ENCODE measurements around the gene BAZ2B. TPM values are rescaled to one million over a fixed set of nuclear protein-coding genes. Genes with fewer than 3 reads are reported as not detected.
A peak's percentile ranks its signal among the peaks of the same experiment; 100 is the strongest.

The BAZ2B gene
- total RNA-seq, 1 experiment from 2014 or later = 19.9 TPM

DNA sequence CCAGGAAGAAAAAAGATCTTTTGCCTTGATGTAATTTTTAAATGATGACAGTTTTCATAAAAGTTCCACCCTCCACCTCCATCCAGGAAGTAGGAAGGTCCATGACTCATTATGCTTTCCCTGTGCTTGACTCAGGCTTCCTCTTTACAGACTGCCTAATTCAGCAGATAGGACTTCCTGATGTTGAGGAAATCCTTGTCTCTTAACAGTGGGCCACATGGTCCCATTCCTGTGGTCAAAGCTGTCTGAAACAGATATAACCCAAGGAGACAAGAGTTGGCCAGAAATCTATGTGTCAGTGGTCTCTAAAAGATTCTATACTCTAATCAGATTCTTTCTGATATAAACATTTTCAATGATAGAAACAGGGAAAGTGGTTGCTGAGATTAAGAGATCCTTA, 119.1 kb downstream of the BAZ2B start:
- H3K27me3 ChIP-seq (ENCODE audit: insufficient read depth, low read length) = no peaks in the 10 kb centered on the region
- H3K79me2 ChIP-seq (ENCODE audit: insufficient read depth, low read length) = no peaks in the 10 kb centered on the region
- H3K4me3 ChIP-seq (replicated peaks in 1 of 2; ENCODE audit: low read depth in 1 of 2, low read length in 2 of 2) = peak overlapping the region in 1 of 2 experiments; percentile 9; a peak in 1 of 4 replicates
- no TSS peak for BruUV-seq (replicated peaks)
- H3K4me2 ChIP-seq (ENCODE audit: low read length) = peak overlapping the region; percentile 58
- ChIA-PET RAD21 (ENCODE audit: low non-redundant PET in 1 of 2, low total read pairs in 2 of 2, uncharacterized antibody in 2 of 2, unreplicated experiment in 2 of 2) (no interaction called here), CTCF (no interaction called here), POLR2A (no interaction called here)
- peak overlapping the region; percentile 24 for H2AFZ ChIP-seq (ENCODE audit: low read depth, low read length, poor library complexity, severe bottlenecking)
- no peaks in the 10 kb centered on the region for H3K9me3 ChIP-seq (ENCODE audit: control insufficient read depth in 1 of 2, insufficient read depth in 1 of 2, low read depth in 1 of 2, low read length in 2 of 2)
- DNase-seq (ENCODE audit: low read depth, low spot score) (peak; percentile 82), ATAC-seq (peak; percentile 94)
- peak overlapping the region; percentile 43; the same call in 1 of the 2 replicates for H3K27ac ChIP-seq (ENCODE audit: low read depth, low read length)
- peak overlapping the region; percentile 7; the same call in 1 of the 2 replicates for H3K9ac ChIP-seq (ENCODE audit: low read length)
- H3K9me2 ChIP-seq (ENCODE audit: insufficient read depth) = no peaks in the 10 kb centered on the region
- no peaks in the 10 kb centered on the region for H4K20me1 ChIP-seq (ENCODE audit: insufficient read depth)
- H3K36me3 ChIP-seq (ENCODE audit: control insufficient read depth in 1 of 2, insufficient read depth in 2 of 2, low read length in 2 of 2) = no peaks in the 10 kb centered on the region
- peaks cover 5 to 23% of the 10 kb centered on the region in 2 experiments; a peak in 3 of 4 replicates for H3K4me1 ChIP-seq (ENCODE audit: control insufficient read depth in 1 of 2, insufficient read depth in 2 of 2, low read length in 2 of 2)
- intact Hi-C loops (cut with micrococcal nuclease) = no loop called here
- no peak for TF ChIP-seq ZFX (IDR thresholded peaks at IDR 0.05)
- peak; percentile 90 for TF ChIP-seq FOSL1 (IDR thresholded peaks at IDR 0.05; ENCODE audit: low read depth)
- TF ChIP-seq ELF1 (IDR thresholded peaks at IDR 0.05; ENCODE audit: borderline replicate concordance, low read depth) = peak; percentile 84
- TF ChIP-seq SP1 (IDR thresholded peaks at IDR 0.05; ENCODE audit: low read depth) = peak; percentile 89
- no peak for TF ChIP-seq POLR2A (IDR thresholded peaks at IDR 0.05; ENCODE audit: borderline replicate concordance, extremely low read depth, insufficient read depth, insufficient read length)
- no peak for TF ChIP-seq SIN3A (IDR thresholded peaks at IDR 0.05; ENCODE audit: low read depth)
- TF ChIP-seq, protein P1, sequence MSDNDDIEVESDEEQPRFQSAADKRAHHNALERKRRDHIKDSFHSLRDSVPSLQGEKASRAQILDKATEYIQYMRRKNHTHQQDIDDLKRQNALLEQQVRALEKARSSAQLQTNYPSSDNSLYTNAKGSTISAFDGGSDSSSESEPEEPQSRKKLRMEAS (IDR thresholded peaks at IDR 0.05) = peak; percentile 76
- TF ChIP-seq REST (IDR thresholded peaks at IDR 0.05; ENCODE audit: low read depth) = no peak
- TF ChIP-seq ZNF274 (IDR thresholded peaks at IDR 0.05; ENCODE audit: low read depth, low read length) = no peak
- TF ChIP-seq YY1 (IDR thresholded peaks at IDR 0.05; ENCODE audit: extremely low read depth, insufficient replicate concordance, low read depth, low read length) = peak; percentile 61
- no peak for TF ChIP-seq ZBTB33 (IDR thresholded peaks at IDR 0.05; ENCODE audit: extremely low read depth, insufficient replicate concordance, low read length)
- TF ChIP-seq TCF7L2 (IDR thresholded peaks at IDR 0.05; ENCODE audit: borderline replicate concordance, extremely low read depth, insufficient read depth, insufficient read length) = no peak
- peak; percentile 39; the same call in 1 of the 2 replicates for TF ChIP-seq EGR1 (IDR thresholded peaks at IDR 0.05; ENCODE audit: low read depth)
- TF ChIP-seq JUND (IDR thresholded peaks at IDR 0.05) = peak; percentile 91
- peak; percentile 93 for TF ChIP-seq CBX3 (IDR thresholded peaks at IDR 0.05; ENCODE audit: low read depth)
- TF ChIP-seq EZH2 (IDR thresholded peaks at IDR 0.05) = no peak
- no peak for TF ChIP-seq CTCF (IDR thresholded peaks at IDR 0.05 in 2 of 3, conservative IDR thresholded peaks at IDR 0.05 in 1 of 3; ENCODE audit: borderline replicate concordance in 1 of 3, insufficient read depth in 1 of 3, low read depth in 2 of 3, low read length in 2 of 3)
- peak; percentile 49; the same call in 1 of the 2 replicates for TF ChIP-seq CEBPB (IDR thresholded peaks at IDR 0.05; ENCODE audit: low read depth)
- TF ChIP-seq, protein P2, sequence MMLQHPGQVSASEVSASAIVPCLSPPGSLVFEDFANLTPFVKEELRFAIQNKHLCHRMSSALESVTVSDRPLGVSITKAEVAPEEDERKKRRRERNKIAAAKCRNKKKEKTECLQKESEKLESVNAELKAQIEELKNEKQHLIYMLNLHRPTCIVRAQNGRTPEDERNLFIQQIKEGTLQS (IDR thresholded peaks at IDR 0.05) = no peak
- no peak for TF ChIP-seq EZH2phosphoT487 (IDR thresholded peaks at IDR 0.05; ENCODE audit: borderline replicate concordance)
- TF ChIP-seq POLR2AphosphoS5 (IDR thresholded peaks at IDR 0.05; ENCODE audit: low read depth, low read length) = peak; percentile 50; the same call in 1 of the 2 replicates
